HepG2 (cell line): Measurements from ENCODE around the gene UQCC5. TPM values are rescaled to one million over a fixed set of nuclear protein-coding genes. Genes with fewer than 3 reads are reported as not detected.

ENCODE experiments used
- HNF4A ChIP-seq: sonication (generic); formaldehyde crosslinking; IDR thresholded peaks from 2 replicates; pipeline ENCODE4 v1.4.0; 2020; ENCODE audit warnings: missing genetic modification reagents
- SCMH1 ChIP-seq: sonication (generic); formaldehyde crosslinking; IDR thresholded peaks from 2 replicates; pipeline ENCODE4 v1.9.0; 2021; ENCODE audit warnings: missing genetic modification reagents, mild to moderate bottlenecking, borderline replicate concordance
- TAF1 ChIP-seq: sonication (generic); formaldehyde crosslinking; IDR thresholded peaks from 2 replicates; pipeline ENCODE4 v1.4.0; 2020; ENCODE audit warnings: missing genetic modification reagents
- ZFP36 ChIP-seq: fragments of 150-350 bp; IDR thresholded peaks from 2 replicates; pipeline ENCODE4 v1.6.1; 2018; ENCODE audit warnings: borderline replicate concordance, low read length, low read depth; ENCODE audit not compliant: partially characterized antibody
- ZNF331 ChIP-seq: sonication (generic); formaldehyde crosslinking; IDR thresholded peaks from 2 replicates; pipeline ENCODE4 v1.4.0; 2020; ENCODE audit warnings: missing genetic modification reagents
- ZNF407 ChIP-seq: sonication (generic); formaldehyde crosslinking; IDR thresholded peaks from one replicate; pipeline ENCODE4 v1.5.1; 2020; ENCODE audit warnings: mild to moderate bottlenecking, missing genetic modification reagents; ENCODE audit errors: not compliant biosample characterization
- polyA plus RNA-seq, 8 experiments: library from polyadenylated mRNA; depleted of rRNA in 3 of 8; stranded (reverse) in 7 of 8; unstranded in 1 of 8; fragments of >200 nt; fragmentation: Illumina TruSeq in 4 of 8; extraction: Trizol in 4 of 8; gene quantifications; 2 replicates each; pipeline versions ENCODE4 v1.2.1 to v1.2.3, GENCODE V29; 2011 to 2016; ENCODE audit warnings: low read depth in 4 of 8, missing spikeins in 1 of 8, mixed read lengths in 1 of 8; ENCODE audit not compliant: insufficient read depth in 1 of 8
- total RNA-seq, 5 experiments: library from RNA; depleted of rRNA; stranded (reverse); fragments of >200 nt; fragmentation: Illumina TruSeq; extraction: Trizol; gene quantifications; 2 replicates each; pipeline ENCODE4 v1.2.3, GENCODE V29; 2016; ENCODE audit warnings: low read depth in 1 of 5

Gene UQCC5
- total and polyA plus RNA-seq, 2 of the 13 experiments (the other 11 are each of a cell fraction or from before 2014, with no cell fraction given): 15.4 to 29.5 TPM

GRCh38 chr3:52516509-52517195, 19.8 kb upstream of the UQCC5 start (continued):
- no peak for TF ChIP-seq ZNF407 (CRISPR knock-in tag)
- no peak for TF ChIP-seq ZFP36
- TF ChIP-seq HNF4A (CRISPR knock-in tag): no peak
- no peak for TF ChIP-seq SCMH1 (CRISPR knock-in tag)
- TF ChIP-seq TAF1 (CRISPR knock-in tag): no peak
- no peak for TF ChIP-seq ZNF331 (CRISPR knock-in tag)
